HG02938 (cell line): ENCODE results near the gene SEC31A.
"Not testable (repeated sequence)": the region's sequence is repeated elsewhere in the genome, so short reads cannot be mapped to it uniquely, and the experiment has no call there.

Experiments used
- ATAC-seq: cut with Tn5 transposase; IDR thresholded peaks from one replicate; pipeline ENCODE4 v1.9.1; 2021; ENCODE audit warnings: mild to moderate bottlenecking, moderate library complexity; ENCODE audit not compliant: unreplicated experiment

SEC31A gene

DNA sequence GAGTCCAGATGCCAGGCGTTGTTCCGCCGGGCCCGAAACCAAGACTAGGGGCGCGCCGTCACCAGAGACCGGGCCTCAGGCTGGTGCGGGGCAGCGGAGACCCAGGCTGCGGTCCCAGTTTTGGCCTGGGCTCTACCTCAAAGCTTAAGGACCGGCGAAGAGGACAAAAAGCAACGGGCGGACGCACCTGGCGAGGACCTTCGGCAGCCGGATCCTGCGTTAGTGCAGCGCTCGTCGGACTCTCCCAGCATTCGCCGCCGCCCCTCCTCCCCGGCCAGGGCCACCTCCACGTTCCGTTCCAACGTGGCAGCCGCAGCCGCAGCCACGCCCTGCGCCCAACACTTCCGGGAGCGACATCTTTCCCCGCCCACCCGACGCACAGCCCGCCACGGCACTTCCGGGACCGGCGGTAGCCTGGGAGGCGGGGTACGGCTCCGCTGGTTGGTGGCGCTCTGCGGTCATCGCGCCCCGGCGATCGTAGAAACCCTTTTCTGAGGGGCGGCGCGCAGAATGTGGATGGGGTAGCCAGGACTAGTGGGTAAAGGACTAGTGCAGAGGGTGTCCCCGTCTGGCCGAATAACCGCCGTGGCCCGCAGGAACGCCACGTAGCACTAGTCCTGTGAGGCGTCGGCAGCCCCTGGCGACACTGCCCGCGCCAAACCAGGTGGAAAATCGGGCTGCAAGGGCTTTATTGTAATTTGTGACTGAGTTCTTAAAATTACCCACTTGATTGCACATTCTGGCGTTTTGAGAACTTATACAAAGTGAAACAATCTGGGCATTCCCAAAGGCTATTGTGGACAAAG, at the start of gene SEC31A:
TSS of gene SEC31A (minus strand) at position 253 of the 806 bp plus-strand sequence. CDS start 9,217 bp downstream, outside the sequence.
- ATAC-seq = peak; percentile 86

GRCh38 chr4:82939414-82939813, 48.5 kb upstream of the SEC31A start:
- ATAC-seq = no peak

- ATAC-seq = no peak
Observed at GRCh38 chr4:82934441-82934840, 43.5 kb upstream of the SEC31A start.

DNA sequence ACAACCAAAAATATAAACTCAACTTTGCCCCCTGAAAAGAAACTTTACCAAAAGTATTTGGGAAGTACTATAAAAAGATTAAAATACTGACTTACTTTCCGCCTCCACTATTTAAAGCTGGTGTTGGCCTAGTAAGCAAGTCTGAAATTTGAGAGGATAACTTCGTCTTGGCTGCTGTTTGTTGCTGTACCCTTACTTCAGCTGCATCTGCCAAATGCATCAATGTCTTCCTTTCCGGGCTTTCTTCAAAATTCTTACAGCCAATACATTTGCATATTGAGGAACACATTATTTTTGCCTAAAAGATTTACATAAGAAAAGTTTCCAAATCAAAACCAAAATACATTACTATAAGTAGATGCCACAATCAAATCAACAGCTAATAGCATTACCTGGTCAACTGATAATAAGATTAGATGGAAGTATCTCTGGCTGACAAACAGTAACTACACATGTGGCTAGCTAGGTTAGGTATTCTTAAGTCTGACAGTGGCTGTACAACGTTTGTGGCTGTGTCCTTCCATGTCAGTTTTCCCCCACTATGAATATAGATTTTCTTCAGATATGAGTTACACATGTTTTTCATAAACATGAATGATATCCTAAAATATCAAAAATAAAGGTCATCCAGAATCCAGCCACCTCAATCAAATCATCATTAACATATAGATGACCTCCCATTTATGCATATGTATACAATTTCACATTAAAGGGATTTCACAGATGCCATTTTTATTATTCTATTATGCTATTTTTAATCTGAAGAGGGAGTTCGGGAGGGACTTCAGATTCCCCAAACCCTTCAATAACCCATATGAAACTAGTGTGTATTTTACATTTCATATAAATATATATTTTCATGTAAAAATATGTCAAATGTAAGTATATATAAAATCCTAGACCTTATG, 40.1 kb upstream of the SEC31A start:
- ATAC-seq = no peak

DNA sequence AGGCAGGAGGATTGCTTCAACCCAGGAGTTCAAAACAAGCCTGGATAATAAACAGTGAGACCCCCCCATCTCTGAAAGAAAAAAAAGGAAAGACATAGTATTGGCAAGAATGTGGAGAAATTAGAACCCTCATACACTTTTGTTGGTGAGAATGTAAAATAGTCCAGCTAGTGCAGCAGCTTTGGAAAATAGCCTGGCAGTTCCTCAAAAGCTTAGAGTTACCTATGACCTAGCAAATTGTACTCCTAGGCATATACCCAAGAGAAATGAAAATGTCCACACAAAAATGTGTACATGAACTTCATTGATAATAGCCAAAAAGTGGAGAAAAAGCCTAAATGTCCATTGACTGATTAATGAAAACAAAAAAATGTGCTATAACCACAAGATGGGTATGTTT, 30.8 kb upstream of the SEC31A start:
- ATAC-seq = no peak

DNA sequence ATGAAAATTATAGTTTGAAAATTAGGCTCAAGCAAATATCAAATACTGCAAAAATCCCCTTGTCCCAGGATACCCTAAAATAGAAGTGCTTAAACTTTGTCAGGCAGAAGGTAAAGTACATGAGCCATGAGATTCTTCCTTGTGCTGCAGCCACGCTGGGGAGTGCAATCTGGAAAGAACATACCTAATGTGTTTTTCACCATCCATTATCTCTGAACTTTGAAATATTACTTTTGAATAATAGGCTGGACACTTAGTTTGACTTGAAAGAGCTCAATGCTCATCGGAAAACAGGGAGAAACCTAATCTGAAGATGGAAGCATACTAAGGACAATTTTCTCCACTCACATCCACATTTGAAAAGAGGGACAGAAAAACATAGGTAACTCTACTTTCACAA, 28.4 kb upstream of the SEC31A start:
- no peak for ATAC-seq

DNA sequence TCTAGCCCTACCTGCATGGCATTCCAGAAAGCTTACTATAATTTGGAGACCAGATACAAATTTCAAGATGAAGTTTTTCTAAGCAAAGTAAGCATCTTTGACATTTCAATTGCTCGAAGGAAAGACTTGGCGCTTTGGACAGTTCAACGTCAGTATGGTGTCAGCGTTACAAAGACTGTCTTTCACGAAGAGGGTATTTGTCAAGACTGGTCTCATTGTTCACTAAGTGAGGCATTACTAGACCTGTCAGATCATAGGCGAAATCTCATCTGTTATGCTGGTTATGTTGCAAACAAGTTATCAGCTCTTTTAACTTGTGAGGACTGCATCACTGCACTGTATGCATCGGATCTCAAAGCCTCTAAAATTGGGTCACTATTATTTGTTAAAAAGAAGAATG, 27.1 kb upstream of the SEC31A start:
- ATAC-seq = no peak

- not testable (repeated sequence) for ATAC-seq
Observed at GRCh38 chr4:82913968-82914367, 23.0 kb upstream of the SEC31A start.

- no peak for ATAC-seq
Observed at GRCh38 chr4:82913305-82913704, 22.4 kb upstream of the SEC31A start.

DNA sequence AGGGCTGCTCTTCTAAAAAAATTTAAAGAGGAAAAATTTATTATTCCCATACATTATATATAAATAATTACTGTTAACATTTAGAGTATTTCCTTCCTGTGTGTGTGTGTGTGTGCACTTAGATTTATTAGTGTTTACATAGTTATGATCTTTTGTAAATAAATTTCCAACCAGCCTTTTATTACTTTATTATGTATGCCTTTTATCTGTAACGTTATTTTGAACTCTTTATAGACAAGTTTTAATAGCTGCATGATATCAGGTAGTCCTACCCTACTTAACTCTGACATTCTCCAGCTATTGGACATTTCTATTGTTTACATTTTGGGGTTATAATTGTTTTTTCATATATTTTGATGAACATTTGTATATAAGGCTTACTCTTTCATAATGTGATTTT, 18.4 kb upstream of the SEC31A start:
- ATAC-seq = no peak

DNA sequence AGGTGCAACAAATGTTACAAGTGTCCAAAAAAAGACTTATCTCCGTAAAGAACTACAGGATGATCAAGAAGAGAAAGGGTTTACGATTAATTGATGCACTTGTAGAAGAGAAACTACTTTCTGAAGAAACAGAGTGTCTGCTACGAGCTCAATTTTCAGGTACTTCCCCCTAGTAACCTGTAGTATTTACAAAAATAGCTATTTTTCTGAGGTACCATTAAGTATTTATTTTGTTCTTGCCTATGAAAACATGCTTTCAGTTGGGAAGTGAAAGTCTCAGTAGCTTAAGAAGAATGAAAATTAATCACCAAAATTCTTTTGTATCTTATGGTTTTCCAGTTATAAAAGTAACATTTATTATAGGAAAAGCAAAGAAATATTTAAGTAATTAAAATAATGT, 15.5 kb upstream of the SEC31A start:
- ATAC-seq = peak; percentile 50

DNA sequence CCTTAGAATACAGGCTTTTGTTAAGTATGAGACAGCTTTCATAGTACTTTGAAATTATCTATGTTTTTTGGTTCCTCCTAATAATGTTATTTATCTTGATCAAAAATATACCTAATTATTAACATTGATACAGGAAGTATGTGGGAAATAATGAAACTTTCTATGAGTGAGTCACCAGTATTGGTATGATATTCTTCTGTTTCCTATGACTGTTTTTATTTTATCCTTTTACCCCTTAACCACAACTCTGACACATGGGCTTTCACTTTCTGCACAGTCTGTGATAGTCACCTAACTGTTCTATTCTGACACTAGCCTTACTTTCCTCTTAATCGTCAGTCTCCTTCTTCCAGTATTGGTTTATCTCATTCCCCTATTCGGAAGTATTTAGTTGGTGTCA, 14.3 kb upstream of the SEC31A start:
- peak; percentile 55 for ATAC-seq

DNA sequence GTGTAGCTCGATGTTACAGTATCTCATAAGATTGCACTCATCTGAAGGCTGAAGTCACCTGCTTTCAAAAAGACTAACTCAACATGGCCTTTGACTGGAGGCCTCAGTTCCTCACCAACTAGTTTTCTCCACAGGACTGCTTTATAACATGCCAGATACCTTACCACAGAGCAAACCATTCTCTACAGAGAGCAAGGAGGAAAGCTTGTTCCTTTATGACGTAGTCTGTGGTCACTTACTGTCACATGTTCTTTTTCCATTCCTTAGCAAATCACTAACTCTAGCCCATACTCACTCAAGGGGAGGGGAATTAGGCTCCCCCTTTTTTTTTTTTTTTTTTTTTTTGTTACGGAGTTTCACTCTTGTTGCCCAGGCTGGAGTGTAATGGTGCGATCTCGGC, 12.8 kb upstream of the SEC31A start:
- no peak for ATAC-seq

- no peak for ATAC-seq
Observed at GRCh38 chr4:82901183-82901718, 10.3 kb upstream of the SEC31A start.

DNA sequence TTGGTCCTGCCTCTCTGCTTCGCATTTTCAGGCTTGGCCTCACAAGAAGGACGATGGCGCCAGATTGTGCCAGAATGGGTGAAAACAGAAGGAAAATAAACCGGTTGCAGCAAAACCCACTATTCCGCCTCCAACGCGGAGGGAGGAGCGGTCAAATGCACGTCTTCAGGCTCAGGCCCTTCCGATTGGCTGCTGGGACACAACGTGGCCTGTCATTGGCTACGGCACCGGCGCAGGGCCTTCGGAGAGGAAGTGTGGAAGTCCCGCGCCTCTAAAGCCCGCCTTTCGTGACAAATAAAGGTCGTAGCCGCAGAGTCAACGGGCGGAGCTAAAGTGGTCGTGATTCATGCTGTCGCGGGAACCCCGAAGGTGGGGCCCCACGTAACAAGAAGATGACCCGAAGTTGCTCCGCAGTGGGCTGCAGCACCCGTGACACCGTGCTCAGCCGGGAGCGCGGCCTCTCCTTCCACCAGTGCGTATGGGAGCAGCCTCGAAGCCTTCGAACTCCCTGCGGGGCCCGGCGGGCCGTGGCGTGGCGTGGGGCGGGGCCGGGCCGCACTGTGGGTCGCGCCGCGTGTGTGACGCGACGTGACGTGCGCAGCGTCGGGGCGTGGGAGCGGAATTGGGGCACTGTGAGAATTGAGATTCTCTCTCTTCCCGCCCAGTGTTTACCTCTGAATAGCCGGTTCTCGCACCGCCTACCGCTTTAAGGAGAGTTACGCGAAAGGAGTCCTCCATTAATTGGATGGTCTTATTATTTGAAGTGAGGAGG, 9.6 kb upstream of the SEC31A start, which contains the start of gene THAP9:
TSS of gene THAP9 (plus strand) at position 325 of the 772 bp plus-strand sequence. CDS start at position 393, 68 bp downstream.
- ATAC-seq = peak; percentile 85

- ATAC-seq = no peak
Observed at GRCh38 chr4:82900066-82900410, 9.1 kb upstream of the SEC31A start.

DNA sequence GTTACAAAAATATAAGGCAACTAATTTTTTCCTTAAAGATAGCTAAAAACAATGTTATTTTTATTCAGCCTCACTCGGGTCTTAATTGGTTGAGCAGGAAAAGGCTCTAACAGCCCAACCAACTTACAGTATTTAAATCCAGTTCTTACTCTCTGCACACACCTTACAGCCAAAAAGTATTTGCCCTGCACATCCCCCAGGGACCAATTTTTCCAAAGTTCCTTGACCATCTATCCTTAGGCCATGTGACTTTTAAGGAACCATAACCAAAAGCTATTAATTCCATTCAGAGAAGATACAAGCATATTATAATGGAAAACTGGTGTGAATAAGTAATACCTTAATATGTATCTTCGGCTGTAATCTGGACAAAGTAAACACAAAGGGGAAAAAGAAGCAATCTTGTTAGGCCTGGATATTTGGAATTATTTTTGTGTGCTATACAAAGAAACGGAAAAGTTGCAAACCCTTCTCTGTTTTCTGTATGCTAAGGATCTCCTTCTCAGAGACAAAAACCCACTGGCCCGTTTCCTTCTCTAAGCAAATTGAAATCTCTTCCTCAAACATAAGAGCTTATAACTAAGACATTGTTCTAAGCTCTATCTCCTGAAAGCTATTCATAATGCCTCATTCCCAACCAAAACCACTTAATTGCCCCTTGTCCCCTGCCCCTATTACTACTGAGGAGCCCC, 8.6 kb upstream of the SEC31A start:
- no peak for ATAC-seq

GRCh38 chr4:82898322-82899243, 7.6 kb upstream of the SEC31A start:
- no peak for ATAC-seq

GRCh38 chr4:82896755-82897154, 5.8 kb upstream of the SEC31A start:
- ATAC-seq = no peak
